ENCODE results near the gene PRICKLE2.

The PRICKLE2 gene

GRCh38 chr3:64131725-64132469 lies 93.4 kb downstream of the PRICKLE2 start:
- no peak for ATAC-seq
- TF ChIP-seq ZNF70 (CRISPR knock-in tag; IDR thresholded peaks at IDR 0.05) (no peak), RARB (CRISPR knock-in tag; IDR thresholded peaks at IDR 0.05) (no peak), OSR1 (CRISPR knock-in tag; IDR thresholded peaks at IDR 0.05) (no peak), TSHZ2 (CRISPR knock-in tag; IDR thresholded peaks at IDR 0.05) (no peak), ESRRG (CRISPR knock-in tag; IDR thresholded peaks at IDR 0.05) (no peak), ISL1 (CRISPR knock-in tag; IDR thresholded peaks at IDR 0.05) (no peak), ARNTL (CRISPR knock-in tag; IDR thresholded peaks at IDR 0.05; ENCODE audit: borderline replicate concordance, low read depth) (no peak), ZNF8 (CRISPR knock-in tag; IDR thresholded peaks at IDR 0.05) (no peak), TCF4 (CRISPR knock-in tag; IDR thresholded peaks at IDR 0.05; ENCODE audit: borderline replicate concordance) (no peak), ZNF565 (CRISPR knock-in tag; conservative IDR thresholded peaks at IDR 0.05; ENCODE audit: low read depth) (no peak), BACH2 (CRISPR knock-in tag; IDR thresholded peaks at IDR 0.05; ENCODE audit: borderline replicate concordance) (no peak), ZFP30 (CRISPR knock-in tag; IDR thresholded peaks at IDR 0.05) (no peak), CSRNP3 (CRISPR knock-in tag; IDR thresholded peaks at IDR 0.05) (no peak), ZFP3 (CRISPR knock-in tag; IDR thresholded peaks at IDR 0.05) (no peak), TOX (CRISPR knock-in tag; IDR thresholded peaks at IDR 0.05; ENCODE audit: borderline replicate concordance) (no peak), ZC3H10 (CRISPR knock-in tag; IDR thresholded peaks at IDR 0.05) (no peak)

- TF ChIP-seq CREB5 (CRISPR knock-in tag; IDR thresholded peaks at IDR 0.05; ENCODE audit: low read depth): no peak
- TF ChIP-seq CSRNP3 (CRISPR knock-in tag; IDR thresholded peaks at IDR 0.05): no peak
- no peak for TF ChIP-seq SNAI2 (CRISPR knock-in tag; IDR thresholded peaks at IDR 0.05)
- no peak for TF ChIP-seq TOX (CRISPR knock-in tag; IDR thresholded peaks at IDR 0.05; ENCODE audit: borderline replicate concordance)
- TF ChIP-seq POU6F1 (CRISPR knock-in tag; IDR thresholded peaks at IDR 0.05; ENCODE audit: borderline replicate concordance, low read depth): no peak
- TF ChIP-seq RARB (CRISPR knock-in tag; IDR thresholded peaks at IDR 0.05): no peak
- TF ChIP-seq CSDC2 (CRISPR knock-in tag; IDR thresholded peaks at IDR 0.05): no peak
- no peak for TF ChIP-seq OSR1 (CRISPR knock-in tag; IDR thresholded peaks at IDR 0.05)
- ATAC-seq: no peak
Observed at GRCh38 chr3:64130436-64130835, 94.8 kb downstream of the PRICKLE2 start.

GRCh38 chr3:64129581-64129980 lies 95.7 kb downstream of the PRICKLE2 start:
- ATAC-seq: no peak
- TF ChIP-seq GLIS3 (CRISPR knock-in tag; IDR thresholded peaks at IDR 0.05) (no peak), CREB5 (CRISPR knock-in tag; IDR thresholded peaks at IDR 0.05; ENCODE audit: low read depth) (no peak), CSDC2 (CRISPR knock-in tag; IDR thresholded peaks at IDR 0.05) (no peak), CSRNP3 (CRISPR knock-in tag; IDR thresholded peaks at IDR 0.05) (no peak), ESRRG (CRISPR knock-in tag; IDR thresholded peaks at IDR 0.05) (no peak), ARNTL (CRISPR knock-in tag; IDR thresholded peaks at IDR 0.05; ENCODE audit: borderline replicate concordance, low read depth) (no peak), SNAI2 (CRISPR knock-in tag; IDR thresholded peaks at IDR 0.05) (no peak), TSHZ2 (CRISPR knock-in tag; IDR thresholded peaks at IDR 0.05) (no peak), ZNF70 (CRISPR knock-in tag; IDR thresholded peaks at IDR 0.05) (no peak), ZNF8 (CRISPR knock-in tag; IDR thresholded peaks at IDR 0.05) (no peak), ZNF565 (CRISPR knock-in tag; conservative IDR thresholded peaks at IDR 0.05; ENCODE audit: low read depth) (no peak), TOX (CRISPR knock-in tag; IDR thresholded peaks at IDR 0.05; ENCODE audit: borderline replicate concordance) (no peak)

Measured in SK-N-SH treated with all-trans-retinoic acid at 6 μM for 48 hours (cell line).